ENCODE results near the gene HOXD4.

The HOXD4 gene

DNA sequence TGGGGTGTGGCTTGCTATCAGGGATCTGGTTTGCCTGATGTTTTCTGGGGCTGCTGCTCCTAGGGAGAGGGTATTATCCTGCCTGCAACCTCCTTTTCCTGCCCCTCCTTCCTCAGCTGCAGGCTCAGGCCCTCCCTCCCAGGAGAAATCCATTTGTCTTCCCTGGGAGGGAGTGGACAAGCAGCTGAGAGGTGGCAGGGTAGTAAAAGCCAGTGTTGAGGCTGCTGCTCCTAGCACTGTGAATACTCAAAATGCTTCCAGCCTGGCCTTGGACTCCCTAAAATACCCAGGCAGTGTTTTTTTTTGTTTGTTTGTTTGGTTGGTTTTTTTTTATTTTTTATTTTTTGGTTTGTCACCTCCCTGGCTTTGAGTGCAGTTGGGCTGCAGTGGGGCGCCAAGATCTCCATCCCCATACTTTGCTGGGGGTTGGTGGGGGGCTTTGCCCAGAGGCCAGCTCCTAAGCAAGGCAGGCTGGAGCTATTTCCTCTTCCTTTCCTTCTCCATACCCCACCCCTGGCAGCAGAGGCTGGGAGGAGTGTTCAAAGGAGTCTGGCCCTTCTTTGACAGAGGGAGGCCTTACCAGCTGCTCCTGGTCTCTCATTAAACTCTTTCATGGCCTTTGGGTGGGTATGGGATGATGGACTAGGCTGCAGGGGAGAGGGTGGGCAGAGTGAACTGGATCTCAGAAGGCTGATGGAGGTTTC, 19.4 kb downstream of the HOXD4 start:
- no peak for DNase-seq (ENCODE audit: low read depth in 2 of 2)

DNA sequence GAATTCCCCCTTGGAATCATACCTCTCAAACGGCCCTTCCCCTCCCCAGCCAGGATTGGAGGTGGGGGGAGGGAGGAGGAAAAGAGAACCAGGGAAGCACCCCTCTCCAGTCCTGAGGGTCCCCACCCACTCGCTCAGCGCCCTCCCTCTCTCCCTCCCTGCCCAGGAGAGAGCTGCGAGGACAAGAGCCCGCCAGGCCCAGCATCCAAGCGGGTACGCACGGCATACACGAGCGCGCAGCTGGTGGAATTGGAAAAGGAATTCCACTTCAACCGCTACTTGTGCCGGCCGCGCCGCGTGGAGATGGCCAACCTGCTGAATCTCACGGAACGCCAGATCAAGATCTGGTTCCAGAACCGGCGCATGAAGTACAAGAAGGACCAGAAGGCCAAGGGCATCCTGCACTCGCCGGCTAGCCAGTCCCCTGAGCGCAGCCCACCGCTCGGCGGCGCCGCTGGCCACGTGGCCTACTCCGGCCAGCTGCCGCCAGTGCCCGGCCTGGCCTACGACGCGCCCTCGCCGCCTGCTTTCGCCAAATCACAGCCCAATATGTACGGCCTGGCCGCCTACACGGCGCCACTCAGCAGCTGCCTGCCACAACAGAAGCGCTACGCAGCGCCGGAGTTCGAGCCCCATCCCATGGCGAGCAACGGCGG, 20.1 kb downstream of the HOXD4 start:
- no peak for DNase-seq (ENCODE audit: low read depth in 2 of 2)

DNA sequence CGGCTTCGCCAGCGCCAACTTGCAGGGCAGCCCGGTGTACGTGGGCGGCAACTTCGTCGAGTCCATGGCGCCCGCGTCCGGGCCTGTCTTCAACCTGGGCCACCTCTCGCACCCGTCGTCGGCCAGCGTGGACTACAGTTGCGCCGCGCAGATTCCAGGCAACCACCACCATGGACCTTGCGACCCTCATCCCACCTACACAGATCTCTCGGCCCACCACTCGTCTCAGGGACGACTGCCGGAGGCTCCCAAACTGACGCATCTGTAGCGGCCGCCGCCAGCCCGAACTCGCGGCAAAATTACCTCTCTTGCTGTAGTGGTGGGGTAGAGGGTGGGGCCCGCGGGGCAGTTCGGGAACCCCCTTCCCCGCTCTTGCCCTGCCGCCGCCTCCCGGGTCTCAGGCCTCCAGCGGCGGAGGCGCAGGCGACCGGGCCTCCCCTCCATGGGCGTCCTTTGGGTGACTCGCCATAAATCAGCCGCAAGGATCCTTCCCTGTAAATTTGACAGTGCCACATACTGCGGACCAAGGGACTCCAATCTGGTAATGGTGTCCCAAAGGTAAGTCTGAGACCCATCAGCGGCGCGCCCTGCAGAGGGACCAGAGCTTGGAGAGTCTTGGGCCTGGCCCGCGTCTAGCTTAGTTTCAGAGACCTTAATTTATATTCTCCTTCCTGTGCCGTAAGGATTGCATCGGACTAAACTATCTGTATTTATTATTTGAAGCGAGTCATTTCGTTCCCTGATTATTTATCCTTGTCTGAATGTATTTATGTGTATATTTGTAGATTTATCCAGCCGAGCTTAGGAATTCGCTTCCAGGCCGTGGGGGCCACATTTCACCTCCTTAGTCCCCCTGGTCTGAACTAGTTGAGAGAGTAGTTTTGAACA, 20.9 kb downstream of the HOXD4 start:
- no peak for DNase-seq (ENCODE audit: low read depth in 2 of 2)

DNA sequence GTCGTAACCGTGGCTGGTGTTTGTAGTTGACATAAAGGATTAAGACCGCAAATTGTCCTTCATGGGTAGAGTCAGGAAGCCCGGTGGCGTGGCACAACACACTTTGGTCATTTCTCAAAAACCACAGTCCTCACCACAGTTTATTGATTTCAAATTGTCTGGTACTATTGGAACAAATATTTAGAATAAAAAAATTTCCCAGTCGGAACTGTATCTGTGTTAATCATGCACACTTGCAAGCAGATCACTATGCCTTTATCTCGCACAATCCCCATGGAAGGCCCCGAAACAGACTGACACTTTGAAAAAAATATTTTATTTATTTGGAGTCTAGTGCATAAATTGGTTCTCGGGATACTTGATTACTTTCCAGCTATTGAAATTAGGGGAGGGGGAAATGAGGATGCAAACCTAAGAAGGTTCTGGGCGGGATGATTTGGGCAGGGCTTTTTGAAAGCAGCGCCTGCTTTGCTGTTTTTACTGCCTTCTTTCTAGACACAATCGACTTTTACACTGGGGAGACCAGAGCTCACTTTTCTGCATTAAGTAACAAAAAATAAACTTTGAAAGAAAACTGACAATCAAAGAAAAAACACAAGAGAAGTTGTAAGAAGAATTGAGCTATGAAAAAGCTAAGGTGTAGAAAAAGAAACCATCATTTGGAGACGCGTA, 21.7 kb downstream of the HOXD4 start:
- DNase-seq (ENCODE audit: low read depth in 2 of 2): no peak

DNA sequence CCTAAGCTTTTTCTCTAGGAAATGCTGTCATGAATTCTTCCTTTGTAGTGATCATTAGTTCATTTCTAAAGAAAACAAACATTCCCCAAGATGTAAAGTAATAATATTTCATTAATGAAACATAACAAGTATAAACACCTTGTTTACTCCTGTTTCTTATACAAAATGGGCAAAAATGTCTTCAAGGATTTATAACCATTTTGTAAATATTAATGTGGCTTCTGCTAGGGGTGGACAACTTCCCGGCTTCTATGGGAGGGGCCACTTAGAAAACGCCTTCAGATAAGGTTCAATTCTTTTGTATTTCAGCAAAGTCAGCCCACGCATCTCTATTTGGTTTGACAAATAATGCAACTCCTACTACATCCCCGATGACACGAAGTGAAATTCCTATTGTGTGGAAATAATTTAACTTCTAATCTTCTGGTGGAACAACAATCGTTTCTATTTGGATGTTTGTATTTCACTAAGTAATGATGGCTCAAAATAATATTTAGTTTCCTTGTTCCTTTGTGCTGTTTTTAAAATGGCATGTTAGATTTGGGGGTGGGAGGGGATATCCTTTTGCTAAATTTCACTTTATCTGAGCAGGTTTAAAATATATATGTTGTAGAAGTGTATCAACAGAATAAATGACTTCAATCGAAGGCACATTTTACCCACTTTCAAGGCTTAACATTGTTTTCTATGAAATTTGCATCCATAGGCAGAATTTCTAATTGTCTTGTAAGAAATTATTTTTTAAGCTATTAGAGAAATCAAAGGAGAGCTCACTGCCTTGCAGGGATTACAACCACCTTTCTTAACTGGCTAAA, 22.4 kb downstream of the HOXD4 start:
- no peak for DNase-seq (ENCODE audit: low read depth in 2 of 2)

DNA sequence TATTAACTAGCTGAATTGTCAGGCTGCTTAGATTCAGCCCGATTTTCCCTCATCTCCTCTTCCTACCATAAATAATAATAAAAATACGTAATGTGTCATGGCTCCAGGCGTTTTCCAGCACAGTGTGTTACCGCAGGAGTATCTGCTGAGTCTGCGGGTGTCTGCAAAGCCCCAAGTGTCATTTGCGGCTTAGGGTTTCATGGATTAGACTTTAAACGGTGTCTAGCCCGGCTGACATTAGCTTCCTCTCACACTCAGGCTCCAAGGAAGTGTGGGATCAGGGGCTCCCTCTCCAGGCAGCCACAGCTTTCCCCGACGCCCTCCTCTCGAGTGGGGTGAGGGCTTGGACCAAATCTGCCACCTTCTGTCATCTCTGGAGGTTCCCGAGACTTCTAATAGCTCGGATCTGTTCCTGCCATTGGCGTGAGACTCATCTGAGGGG, 23.1 kb downstream of the HOXD4 start:
- no peak for DNase-seq (ENCODE audit: low read depth in 2 of 2)

DNA sequence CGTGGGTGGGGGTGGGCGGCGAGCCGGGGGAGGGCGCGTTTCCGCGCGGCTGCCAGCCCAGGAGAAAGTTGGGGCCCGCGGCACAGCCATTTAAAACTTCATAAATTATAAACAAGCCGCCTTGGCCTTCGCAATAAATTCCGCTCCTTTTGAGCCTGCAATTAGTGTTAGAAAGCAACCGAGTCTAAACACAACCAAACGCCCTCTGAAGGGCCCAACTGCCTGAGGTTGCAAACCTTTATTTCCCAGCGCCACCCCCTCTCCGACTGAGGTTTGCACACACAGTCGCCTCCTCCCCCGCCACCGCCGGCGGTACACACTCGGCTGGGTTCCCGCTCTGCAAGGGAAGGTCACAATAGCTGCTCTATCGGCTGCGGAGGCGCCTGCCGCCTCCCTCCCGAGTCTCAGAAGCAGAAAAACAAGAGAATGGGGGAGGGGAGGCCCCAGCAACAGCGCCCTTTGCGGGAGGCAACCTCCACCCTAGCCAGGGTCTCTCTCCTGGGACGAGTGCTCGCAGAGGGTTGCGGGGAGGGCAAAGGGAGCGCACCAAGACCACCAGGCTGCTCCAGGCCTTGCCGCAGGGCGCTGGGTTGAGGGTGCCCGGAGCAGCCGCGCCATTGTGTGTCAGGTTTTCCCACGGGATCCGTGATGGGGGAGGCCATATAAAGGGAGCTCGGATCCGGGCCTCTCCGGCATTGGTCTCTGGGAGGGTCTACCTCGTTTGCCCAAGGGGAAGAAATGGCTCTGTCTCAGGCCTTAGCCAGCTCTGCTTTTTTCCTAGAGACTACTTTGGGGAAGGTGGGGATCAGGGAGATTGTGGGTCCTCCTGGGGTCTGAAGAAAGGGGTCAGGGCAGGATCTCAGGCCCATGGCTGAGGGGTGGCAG, 23.7 kb downstream of the HOXD4 start:
- DNase-seq (ENCODE audit: low read depth in 2 of 2): no peak

DNA sequence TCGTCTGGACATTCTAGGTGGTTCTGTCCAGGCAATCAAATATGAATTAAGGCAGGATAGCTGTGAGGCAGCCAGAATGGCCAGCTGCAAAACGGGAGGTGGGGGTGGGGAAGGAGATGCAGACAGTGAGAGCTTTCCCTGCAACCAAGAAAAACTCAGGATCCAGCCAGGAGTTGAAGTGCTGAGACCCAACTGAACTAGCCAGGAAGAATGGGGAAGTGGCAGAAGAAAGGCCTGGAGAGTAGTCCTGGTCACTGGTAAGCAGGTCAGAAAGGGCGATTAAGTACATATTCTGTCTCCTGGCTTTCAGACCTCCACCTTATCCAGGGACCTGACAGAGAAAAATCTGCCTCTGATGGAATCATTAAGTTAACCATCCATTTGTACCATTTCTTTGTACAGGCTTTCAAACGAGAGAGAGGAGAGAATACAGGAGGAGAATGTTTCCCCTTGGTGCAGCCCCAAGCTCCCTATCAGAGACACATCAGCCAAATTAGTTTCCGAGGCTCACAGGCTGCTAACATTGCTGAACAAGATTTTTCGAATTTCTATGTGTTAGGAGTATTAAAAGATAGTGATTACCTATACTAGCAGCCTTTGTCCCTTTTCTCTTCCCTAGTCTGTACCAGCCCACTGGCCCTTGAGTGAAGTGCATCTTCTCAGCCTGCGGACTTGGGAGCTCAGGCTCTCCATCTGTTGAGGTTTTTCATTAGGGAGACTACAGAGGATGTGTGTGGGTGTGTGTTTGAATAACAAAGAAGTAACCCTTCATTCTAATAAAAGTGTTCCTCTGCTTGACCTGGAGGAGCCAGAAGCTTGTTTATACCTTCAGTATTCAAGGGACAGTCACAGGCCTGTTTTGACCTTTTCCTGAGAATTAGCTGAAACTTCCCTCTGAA, 24.6 kb downstream of the HOXD4 start:
- no peak for DNase-seq (ENCODE audit: low read depth in 2 of 2)

DNA sequence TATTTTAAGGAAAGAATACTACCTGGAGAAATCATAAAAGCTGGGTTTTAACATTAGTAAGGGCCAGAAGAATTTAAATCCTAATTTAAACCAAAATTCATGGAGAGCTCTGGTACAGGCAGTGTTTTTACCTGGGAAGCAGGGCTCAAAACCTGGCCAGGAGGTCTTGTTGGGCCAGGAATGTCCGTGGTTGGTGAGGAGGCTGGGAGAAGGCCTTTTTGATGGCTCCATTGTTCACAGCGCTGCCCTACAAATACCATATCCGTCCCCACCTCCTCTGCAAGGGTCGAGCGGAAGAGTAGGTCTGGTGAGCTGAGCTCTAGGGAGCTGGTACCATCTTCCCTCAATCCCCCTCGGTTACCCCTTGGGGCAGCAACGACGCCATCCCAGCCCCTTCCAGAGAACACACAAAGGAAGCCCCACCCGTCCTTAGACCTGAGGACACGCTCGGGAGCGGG, 26.3 kb downstream of the HOXD4 start:
- no peak for DNase-seq (ENCODE audit: low read depth in 2 of 2)

DNA sequence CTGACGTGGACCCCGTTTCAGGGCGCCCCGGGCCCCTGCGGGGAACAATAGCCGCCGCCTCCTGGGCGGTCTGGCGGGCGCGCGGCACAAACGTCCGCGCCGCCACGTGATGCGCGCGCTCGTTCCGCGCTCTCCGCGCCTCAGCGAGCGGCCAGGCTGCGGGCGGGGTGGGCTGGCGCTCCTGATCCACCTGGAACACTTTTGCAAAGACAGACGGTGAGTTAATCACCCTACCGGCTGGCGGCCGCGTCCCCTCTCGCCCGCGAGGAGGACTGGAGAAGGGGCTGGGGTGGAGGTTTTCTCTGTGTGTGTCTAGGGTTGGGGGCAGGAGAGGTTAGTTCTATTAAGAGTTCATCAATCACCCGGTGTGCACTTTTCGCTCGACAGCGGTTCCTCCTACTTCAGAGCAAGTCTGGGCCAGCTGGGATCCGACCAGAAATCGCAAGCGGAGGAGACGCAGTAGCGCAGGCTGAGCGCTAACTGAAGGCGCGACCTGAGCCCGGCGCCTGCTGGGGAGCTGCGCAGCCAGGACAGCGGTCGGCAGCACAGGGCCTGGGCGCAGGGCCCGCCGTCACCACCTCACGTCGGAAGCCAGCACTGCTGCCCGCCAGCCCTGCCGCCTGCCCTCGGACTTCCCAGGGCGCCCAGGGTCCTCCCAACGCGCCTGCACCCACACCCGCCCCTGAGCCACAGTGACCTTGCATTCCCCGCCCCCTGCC, 26.8 kb downstream of the HOXD4 start:
- DNase-seq (ENCODE audit: low read depth in 2 of 2): no peak

DNA sequence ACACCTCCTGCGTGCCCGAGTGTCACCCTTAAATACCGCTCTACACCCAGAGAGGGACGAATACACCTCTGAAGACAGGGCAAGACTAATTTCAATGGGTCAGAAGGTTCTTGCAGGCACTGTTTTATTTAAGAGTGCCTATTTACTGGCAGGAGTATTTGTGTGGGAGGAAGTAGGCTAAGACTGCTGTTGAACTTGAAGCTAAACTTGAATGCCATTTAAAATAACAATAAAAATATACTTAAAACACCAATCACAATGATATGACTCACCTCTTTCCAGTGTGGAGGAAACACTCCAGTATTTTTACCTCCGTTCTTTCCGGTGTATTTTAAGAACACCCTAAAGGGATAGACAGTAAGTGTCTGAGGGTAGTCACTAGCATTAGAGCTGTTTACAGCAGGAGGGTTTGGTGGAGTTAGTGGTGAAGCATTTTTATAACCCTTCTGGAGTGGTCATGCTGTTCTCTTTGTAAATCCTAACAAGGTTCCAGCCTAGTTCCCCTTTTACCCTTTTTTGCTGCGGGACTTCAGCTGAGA, 27.5 kb downstream of the HOXD4 start:
- no peak for DNase-seq (ENCODE audit: low read depth in 2 of 2)

DNA sequence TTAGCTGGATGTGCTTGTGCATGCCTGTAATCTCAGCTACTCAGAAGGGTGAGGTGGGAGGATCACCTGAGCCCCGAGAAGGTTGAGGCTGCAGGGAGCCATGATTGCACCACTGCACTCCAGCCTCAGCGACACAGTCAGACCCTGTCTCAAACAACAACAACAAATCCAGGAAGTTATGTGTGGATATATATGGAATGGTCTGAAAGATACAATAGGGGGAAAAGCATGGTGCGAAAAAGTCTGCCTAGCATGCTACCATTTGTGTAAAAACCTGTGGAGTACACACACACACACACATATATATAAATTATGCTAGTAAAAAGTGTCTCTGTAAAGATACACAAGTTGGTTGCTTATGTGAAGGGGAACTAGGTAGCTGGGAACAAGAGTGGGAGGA, 30.2 kb downstream of the HOXD4 start:
- DNase-seq (ENCODE audit: low read depth in 2 of 2): no peak

DNA sequence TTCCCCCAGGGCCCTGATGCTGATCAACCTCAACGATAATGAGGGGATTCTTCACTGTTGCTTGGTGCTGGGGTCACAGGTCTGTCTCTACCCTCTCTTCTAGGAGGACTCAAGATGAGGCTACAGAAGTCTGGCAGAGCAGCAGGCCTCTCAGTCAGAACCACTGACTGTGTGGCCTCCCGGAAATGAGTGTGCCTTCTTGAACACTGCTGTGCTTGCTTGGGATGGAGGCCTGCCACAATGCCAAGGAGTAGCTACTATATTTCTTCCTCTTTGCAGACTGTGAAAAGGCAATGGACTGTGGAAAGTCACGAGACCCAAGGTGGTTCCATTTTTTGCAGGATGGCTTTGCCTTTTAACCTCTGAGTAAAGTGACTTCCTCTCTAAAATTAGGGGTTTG, 31.3 kb downstream of the HOXD4 start:
- DNase-seq (ENCODE audit: low read depth in 2 of 2): no peak

DNA sequence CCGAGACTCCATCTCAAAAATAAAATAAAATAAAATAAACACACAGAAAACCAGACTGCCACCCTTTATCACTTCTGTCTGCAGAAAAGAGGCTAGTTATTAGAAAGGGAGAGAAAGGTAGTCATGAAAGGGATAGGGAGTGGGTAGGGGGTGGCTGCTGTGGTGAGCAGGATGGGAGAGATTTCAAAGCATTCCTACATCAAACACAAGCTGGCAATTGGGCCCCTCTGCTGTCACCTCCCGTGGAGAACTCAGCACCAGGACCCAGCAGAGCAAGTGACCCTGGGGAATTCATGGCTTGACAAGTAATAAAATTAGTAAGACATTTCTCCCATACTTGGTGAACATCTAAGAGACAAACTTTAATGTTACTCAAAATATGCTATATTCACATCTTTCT, 33.4 kb downstream of the HOXD4 start:
- DNase-seq (ENCODE audit: low read depth in 2 of 2): no peak

DNA sequence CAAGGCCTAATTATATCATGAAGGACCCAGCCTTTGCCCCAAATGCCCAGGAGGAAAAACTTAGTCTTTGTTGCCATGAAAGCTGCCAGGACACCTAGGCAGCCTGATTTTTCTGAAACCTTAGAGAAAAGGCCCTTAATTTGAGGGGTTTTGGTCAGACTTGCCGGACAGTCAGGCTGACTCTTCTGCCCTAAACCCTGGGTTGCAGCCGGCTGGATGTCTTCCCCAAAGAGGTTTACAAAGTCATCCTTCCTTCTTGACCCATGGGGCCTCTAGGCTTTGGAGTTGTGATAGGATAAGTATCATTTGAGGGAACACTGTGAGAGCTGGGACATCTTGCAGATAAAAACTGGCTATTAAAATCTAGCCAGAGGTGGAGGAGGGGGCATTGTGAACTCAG, 34.7 kb downstream of the HOXD4 start:
- no peak for DNase-seq (ENCODE audit: low read depth in 2 of 2)

DNA sequence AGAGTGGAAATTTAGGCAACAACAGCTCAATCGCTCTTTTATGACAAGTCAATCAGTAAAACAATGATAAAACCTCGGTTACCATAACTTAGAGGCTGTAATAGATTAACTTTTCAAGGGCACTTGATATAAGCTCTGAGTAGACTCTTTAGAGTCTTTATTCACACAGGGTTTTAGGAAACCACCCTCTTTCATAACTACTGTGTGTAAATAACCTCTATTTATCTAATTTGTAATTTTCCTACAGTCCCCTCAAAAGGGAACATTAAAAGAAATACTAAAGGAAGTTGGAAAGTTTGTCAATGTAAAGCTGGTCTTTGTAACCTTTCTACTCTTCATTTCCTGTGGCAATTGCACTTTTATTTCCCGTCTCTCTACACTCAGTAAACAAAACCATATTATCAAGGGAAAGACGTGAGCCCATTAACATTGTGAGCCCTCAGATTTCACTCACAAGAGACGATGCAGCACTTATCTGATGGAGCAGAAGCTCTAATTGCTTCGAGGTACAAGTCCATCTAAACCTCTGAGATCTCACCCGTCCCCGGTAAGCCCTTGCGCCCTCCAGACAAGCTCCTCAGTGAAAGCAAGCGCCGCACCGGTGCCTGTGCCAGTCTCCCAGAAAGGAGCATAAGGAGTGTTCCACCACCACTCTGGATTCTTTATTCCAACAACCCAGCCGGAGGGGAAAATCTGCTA, 36.0 kb downstream of the HOXD4 start:
- DNase-seq (ENCODE audit: low read depth in 2 of 2): no peak

Measured in stimulated activated CD8-positive, alpha-beta memory T cell treated with anti-CD3 and anti-CD28 coated beads, Interleukin-2, amount 100 ng/mL, for 48 hours (primary cell).